GM18508 (cell line): ENCODE results near the gene COL4A2.

Experiments used
- ATAC-seq: cut with Tn5 transposase; IDR thresholded peaks from one replicate; pipeline ENCODE4 v1.9.1; 2021; ENCODE audit warnings: moderate number of reproducible peaks; ENCODE audit not compliant: insufficient read depth, unreplicated experiment

Gene COL4A2

DNA sequence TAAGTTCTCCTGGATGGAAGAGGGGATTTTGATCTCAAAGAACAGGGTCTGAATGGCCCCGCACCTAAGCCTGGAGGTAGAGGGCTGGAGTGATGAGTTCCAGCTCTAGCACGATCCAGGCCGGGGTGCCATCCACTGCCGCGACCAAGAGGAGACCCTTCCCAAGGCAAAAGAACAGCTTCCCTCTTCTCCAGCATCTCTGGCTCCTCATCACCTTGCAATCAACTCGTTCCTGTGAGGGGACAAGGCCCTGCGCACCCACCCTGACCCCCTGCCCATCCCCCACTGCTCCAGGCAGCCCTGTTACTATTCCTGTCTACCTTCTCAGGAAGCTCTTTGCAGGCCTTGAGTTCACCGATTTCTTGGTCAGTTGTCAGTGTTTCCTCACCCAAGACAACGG, 17.9 kb upstream of the COL4A2 start:
- no peak for ATAC-seq

DNA sequence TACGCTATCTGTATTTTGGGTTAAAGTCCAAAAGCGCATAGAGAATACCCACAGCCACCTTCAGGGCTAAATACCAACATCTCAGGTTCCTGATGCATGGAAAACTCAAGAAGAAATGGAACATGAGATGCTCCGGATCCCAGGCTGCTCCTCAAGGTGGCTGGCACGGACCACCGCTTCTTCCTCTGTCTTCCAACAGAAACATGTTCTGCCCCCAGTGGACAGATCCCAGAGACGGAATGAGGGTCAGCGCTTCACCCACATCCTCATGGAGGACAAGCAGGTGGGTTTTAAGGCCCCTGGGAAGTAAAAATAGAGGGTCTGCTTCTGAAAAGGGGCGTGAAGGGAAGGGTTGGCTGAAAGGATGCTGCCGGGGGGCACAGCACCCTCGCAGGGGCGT, 17.4 kb upstream of the COL4A2 start:
- ATAC-seq = no peak

DNA sequence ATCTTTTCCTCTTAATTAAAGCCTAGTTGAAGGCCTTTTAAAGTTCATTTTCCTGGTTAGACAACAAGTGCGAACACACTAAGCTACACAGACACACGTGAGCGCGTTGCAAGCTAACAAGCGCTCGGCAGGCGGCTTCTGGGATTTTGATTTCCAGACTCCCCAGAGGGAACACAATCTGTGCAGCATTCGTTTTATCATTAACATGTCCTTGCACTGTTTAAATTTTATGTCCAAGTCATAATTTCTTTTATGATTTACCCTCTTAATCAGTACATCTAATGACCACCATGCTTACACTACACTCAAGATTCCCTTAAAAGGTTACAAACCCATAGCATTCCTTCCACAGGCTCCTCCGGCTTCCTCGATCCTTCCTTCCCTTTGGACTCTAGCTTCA, 16.9 kb upstream of the COL4A2 start:
- no peak for ATAC-seq

DNA sequence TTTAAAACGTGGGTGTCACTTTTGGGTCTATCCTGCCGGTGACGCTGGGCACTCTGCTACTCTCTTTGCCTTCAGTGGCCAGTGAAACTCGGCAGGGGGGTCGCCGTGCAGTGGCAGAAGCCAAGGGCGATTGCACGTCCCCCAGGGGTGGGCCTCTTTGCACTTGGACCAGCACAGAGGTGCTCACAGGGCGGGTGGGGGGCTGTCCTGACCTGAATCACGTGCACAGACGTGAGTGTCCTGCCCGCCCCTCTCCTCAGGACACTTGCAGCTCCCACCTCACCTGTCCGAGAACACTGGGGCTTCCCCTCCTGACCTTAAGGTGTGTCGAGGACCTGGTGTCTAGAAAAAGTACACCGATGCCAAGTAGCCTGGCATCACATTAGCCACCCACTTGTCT, 16.3 kb upstream of the COL4A2 start:
- no peak for ATAC-seq

- ATAC-seq = no peak
These were observed 15.8 kb upstream of the COL4A2 start for GRCh38 chr13:110291286-110291685.

GRCh38 chr13:110293037-110293436, 14.0 kb upstream of the COL4A2 start:
- no peak for ATAC-seq

GRCh38 chr13:110293649-110294048, 13.4 kb upstream of the COL4A2 start:
- no peak for ATAC-seq

DNA sequence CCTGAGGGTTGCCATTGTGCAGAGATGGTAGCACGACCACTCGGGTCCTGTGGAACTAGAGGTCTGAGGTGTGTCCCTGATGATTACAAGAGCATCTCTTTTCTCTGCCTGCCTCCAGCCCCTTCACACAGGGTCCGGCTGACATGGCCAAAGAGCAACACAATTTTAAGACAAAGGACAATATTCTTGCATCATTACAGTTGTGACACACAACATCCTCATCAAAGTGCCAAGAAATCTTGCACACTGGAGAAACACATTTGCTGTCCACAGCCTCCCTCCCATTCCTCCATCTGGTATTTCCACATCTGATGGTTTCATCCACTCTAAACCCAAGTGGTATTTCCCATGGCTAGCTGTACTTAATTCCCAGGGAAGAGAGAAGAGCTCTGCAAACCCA, 12.9 kb upstream of the COL4A2 start:
- ATAC-seq = no peak

- ATAC-seq = no peak
These were observed 12.5 kb upstream of the COL4A2 start for GRCh38 chr13:110294622-110295021.

GRCh38 chr13:110297011-110297410, 10.1 kb upstream of the COL4A2 start:
- no peak for ATAC-seq

GRCh38 chr13:110297766-110298504, 9.1 kb upstream of the COL4A2 start:
- no peak for ATAC-seq

DNA sequence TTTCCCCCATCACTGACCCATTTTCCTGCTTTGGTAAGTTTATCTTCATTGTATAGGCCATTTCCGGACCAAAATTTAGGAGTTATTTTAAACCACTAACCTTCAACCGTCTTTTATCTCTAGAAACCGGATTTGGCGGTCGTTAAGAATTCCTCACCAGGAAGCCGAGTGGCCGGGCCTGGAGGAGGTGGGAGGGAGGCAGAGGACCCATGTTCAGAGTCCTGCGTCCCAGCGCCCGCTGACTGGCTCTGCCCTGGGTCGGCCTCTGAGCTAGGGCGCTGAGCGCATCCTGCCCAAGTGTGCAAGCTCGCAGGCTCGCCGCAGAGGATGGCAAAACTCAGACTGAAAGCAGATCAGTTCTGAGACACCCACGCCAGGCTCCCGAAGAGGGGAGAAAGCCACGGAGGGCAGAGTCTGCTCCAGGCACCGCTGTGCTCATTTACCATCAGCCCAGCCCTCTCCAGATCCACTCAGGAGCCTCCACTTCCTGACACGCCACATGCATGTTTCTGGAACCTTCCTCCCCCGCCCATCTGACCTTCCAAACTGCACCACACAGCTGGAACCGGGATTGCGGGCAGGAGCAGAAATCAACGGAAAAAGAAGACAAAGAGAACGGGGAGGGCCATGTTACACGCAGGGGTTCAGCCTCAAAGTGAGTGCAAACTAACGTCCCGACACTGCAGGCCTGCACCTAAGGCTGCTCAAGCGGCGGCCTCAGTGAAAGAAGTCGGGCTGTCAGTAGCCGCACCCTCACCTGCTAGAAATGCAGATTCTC, 8.4 kb upstream of the COL4A2 start:
- no peak for ATAC-seq

- ATAC-seq = no peak
These were observed 7.7 kb upstream of the COL4A2 start for GRCh38 chr13:110299283-110299840.

DNA sequence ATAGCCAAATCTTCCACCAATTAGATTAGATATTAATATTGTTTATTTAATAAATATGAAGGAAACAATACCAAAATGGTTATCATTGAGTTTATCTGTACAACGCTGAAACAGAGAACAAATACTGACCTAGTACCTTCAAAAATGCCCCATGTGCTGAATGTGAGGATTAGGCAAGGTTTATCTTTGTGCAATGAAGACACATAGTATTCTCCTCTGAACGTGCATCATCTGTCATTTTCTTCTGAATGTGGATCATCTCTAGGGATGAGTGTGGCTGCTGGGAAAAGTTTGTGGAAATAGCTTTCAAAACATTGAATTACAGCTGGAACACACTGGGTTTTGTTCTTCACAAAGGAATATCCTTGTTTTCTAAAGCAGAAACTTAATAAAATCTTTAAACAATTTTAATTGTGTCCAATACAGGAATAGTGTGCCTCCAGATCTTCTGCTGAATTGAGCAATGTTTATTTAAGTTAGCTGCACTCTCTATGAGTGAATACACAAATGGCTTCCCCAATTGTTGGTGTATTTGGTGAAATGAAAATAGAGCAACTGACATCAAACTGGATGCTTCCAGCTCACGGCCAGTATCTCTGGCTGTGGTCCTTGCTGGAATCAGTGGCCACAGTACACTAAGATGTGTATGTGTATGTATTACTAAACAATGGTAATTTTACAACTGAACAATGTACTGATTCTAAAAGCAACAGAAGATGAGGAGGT, 6.8 kb upstream of the COL4A2 start:
- ATAC-seq = no peak

DNA sequence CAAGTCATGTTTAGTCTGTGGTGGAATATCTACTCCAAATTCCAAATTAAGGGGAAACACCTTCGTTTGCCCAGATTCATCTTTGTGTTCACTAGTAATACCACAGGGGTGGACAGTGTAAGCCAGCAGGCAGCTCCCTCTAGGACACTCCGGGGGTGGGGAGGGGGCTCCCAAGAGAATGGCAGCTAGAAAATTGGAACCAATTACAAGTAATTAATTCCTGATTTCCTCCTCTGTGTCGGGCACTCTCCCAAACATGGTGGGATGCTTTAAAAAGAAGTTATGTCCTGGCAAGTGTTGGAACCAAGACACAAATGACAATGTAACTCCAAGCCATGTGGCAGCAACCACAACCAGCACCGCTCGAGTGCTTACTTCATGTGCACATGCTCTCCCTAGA, 6.0 kb upstream of the COL4A2 start:
- no peak for ATAC-seq

DNA sequence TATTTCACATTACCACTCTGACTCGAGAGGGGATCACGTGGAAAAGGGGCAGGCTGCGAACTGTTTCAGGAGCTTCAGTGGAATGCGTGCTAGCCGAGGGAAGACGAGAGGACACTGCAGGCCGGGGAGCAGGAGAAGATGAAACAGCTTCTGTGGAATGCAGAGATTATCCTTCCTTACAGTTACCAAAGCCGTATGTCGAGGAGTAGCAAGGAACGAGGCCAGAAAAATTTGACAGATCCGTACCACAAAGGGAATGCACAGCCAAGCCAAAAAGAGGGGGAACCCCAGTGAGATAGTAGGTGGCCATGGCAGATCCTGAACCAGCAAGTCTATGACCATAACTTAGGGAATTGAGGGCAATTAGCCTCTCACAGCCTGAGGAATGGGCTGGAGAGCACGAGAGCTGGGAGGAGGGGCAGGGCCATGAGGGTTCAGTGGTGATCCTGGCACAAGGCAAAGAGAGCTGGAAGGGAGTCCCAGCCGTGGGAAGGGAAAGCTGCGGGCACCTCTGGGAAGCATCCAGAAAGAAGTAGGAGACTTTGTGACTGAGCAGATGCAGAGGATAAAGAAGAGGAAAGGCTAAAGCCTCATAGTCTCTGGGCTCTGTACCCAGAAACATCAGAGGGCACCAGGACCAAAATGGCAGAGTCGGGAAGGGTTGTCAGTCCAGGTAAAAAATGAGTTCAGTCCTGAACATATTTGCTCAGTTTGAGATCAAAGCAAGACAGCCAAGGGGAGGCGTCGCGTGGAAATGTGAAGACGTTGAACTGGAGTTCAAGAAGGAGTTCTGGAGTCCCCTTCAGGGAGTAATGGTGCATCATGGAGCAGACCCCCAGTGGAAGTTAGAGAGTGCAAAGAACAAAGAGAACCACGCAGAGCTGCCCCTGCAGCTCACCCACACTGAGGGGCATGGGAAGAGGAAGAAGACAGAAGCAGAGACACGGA, 5.2 kb upstream of the COL4A2 start:
- ATAC-seq = no peak

DNA sequence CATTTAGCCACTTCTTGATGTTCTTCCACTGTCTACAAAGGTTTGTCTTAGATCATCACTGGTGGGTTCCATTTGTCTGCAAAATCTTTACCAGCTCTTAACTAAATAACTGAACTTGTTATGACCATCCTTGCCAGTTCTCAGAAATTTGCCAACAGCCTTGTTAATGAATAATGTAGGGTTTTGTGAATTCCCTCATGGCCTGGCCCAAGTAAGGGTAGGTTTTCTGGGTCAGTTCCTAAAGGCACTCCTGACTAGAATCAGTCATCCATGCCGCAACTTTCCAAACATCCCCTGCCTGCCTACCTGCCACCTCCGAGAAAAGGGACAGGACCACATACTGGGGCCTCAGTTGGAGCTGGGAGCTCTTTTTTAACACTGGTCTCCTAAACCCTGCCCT, 4.1 kb upstream of the COL4A2 start:
- ATAC-seq = no peak

GRCh38 chr13:110303644-110304043, 3.4 kb upstream of the COL4A2 start:
- no peak for ATAC-seq

- ATAC-seq = no peak
These were observed 2.8 kb upstream of the COL4A2 start for GRCh38 chr13:110304256-110304655.

- no peak for ATAC-seq
These were observed 2.1 kb upstream of the COL4A2 start for GRCh38 chr13:110305001-110305400.
